Cardiac septum (tissue), 1 donor: ENCODE data around the gene MOCS1. TPM values are rescaled to one million over a fixed set of nuclear protein-coding genes. Genes with fewer than 3 reads are reported as not detected.

Experiments used
- total RNA-seq: library from RNA; stranded (reverse); fragmentation: NEBNext Ultra II Directional; extraction: Animal tissue kit (Norgen Biotek cat#: 25700); gene quantifications from one replicate; pipeline ENCODE4 v1.2.1, GENCODE V29; 2021
- donor health status: DM: no; HTN: no; CAD: no.

The MOCS1 gene
- total RNA-seq, 1 donor from 2014 or later: 22.1 TPM

Other genes starting within 250 kb of the MOCS1 start
- not detected for gene KIF6, start 209.1 kb downstream of the MOCS1 start, total RNA-seq
- 10.4 TPM for gene DAAM2, start 142.1 kb downstream of the MOCS1 start, total RNA-seq